Stimulated activated CD4-positive, alpha-beta T cell treated with anti-CD3 and anti-CD28 coated beads, TNF-alpha, amount 100 ng/mL, for 4 hours (primary cell): Measurements from ENCODE around the gene MRPL40.
"Not testable (repeated sequence)": the region's sequence is repeated elsewhere in the genome, so short reads cannot be mapped to it uniquely, and the experiment has no call there.

Experiments
- DNase-seq, 3 experiments: peaks; one replicate each; pipeline ENCODE4 v3.0.0-alpha.2; 2020; ENCODE audit warnings: low read depth in 3 of 3

MRPL40 gene

DNA sequence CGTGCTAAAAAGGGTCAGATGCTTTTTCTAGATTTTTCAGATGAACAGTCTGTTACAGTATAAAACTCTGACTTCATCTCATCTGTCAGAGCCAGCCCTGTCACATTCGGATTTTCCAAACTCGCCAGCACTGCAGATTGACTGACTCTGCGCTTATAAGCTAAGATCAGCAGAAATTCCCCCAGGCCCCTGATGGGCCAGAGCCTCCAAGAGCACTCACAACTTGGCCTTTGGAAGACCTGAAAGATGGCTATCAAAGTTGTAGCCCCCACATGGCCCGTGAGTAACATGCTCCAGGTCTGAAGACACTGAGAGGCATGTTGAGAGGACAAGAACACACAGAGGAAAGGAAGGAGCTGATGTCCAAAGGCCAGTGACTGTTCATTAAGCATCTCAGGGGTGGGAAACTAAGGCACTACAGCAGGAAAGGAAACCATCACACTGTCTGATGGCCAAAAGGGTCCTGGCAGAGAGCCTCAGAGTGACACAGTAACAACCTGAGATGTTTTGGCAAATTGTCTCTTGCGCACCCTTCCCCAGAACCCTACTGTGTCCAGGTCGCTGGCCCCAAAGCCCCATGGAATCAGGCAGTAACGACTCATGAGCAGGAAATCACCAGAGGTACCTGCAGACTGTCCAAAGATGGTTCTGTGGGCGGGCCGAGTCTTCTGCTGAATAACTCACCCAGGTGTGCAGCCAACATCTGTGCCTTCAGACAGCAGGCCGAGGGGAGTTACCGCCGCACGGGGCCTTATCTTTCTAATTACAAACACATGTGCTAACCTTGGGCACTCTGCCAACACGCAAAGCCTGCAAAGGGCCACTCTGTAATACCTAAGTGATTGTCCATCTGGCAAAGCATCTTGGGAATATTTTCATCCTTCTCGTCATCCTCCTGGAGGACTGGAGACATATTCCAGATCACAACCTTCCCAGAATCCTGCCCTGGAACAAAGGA, 24.4 kb upstream of the MRPL40 start:
- DNase-seq, result no peak

DNA sequence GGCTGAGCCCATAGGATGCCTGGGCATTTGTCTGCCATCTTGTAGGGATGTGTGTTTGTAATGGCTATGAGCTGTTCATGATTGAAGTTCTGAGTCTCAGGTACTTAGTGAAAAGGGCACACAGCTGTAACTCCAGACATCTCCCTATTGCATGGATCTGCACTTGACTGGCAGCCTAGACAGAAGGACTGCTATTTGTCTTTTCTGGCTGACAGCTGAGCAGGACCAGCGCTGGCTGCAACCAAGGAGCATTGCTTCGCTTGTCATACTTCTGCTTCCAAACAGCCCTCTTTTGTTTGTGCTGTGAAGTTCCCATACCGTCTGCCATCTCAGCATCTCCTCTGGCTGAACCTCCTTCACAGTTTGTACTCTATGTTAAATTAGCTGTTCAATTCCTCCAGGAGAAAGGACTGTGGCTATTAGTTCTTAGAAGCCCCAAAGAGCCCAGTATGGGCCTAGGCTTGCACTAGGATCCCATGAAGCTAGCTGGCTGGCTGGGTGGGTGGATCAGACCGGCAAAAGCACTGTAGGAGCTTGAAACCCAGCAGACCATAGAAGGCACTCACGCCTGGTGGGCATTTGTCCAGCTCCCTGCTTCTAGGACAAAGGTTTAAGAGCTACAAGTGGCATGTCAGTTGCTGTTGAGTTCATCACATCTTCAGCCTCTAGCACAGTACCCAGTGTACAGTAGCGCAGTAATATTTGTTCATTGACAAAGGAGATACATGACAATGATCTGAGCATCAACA, 21.2 kb upstream of the MRPL40 start:
- DNase-seq, result no peak

DNA sequence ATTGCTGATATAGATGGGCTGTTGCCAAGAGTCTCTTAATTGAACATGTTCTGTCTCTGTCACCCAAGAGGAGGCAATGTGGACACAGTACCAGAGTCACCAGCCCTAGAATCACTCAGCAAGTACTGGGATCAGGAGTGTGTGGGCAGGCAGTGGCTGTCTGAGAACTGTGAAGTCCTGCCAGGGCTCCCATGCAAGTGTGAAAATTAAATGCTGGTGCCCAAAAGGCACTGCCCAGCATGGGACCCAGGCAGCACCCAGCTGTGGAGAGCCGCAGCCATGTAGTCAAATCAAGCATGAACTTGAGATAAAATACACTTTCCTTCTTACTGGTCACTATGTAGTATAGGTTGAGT, 20.7 kb upstream of the MRPL40 start:
- no peak for DNase-seq

DNA sequence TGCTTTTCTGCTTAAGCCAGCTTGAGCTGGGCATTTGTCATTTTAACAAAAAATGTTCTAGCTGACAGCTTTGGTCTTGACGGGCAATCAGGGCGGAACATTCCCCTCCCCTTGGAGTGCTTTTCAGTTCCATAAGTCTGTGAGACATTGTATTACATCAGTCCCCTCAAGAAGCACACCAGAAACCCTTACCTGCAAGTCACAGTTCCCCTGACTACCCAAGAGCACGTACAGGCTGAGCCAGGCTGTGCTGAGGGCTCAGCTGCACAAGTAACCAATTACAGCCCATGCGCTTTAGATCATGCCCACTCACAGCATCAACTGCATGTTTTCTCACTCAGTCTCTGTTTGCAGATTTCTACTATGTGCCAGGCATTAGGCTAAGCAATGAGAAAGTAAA, 19.9 kb upstream of the MRPL40 start:
- DNase-seq, result no peak

DNA sequence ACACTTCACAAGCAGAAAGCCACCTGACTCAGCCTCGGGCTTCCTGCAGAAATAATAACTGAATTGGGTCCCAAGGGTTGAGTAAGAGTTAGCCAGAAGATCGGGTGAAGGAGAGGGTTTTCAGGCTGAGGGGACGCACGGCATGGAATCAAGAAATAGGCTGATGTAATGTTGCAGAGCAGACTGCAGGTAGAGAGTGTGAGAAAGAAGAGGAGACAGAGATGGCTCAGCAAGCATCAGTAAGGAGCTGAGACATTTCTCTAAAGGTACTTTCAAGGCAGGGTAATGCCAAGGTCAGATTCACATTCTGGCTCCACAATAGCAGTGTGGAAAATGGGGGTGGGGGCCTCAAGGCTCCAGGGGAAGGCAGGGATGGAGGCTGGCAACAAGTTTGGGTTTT, 19.4 kb upstream of the MRPL40 start:
- DNase-seq, result no peak

DNA sequence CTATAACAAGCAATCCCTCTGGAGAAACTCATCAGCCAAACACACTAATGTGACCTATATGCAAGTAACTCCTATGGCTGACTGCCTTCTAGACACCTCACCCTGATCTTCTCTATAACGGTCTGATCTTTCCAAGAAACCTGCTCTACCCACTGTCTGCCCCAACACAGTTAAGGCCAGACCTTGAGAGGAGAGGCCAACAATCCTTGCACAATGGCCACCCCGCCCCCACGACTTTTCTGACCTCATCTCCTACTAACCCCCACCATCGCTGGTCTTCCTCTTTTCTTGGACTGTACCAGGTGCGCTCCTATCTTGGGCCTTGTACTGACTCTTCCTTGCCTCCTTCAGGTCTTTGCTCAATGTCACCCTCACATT, 13.3 kb upstream of the MRPL40 start:
- DNase-seq, result no peak

DNA sequence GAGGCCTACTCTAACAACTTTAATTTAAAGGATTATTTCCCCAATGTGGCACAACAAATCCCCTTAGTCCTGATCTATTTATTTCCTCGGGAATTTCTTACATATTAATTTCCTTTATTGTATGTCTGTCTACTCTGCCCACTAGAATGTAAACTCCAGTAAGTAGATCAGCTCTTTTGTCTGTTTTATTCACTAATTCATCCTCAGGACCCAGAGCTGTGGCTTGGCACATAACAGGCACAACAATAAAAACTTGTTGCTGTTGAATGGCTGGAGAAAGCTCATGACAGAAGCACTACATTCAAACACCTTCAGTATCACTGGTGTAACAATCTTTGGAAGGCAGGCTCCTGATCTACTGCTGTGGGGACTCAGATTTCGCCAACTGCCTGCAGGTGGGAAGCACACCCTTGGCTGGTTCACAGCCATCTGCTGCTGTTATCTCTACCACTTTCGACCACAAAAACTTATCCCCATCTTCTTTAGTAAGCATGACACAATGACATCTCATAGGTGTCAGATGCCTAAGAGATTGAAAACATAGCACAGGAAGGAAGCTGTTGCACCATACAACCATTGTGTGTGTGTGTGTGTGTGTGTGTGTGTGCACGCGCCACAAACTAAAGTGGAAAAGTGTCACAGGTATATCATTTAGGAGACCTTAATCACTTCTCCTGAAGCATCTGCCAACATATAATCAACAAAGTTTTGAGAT, 12.7 kb upstream of the MRPL40 start:
- no peak for DNase-seq

DNA sequence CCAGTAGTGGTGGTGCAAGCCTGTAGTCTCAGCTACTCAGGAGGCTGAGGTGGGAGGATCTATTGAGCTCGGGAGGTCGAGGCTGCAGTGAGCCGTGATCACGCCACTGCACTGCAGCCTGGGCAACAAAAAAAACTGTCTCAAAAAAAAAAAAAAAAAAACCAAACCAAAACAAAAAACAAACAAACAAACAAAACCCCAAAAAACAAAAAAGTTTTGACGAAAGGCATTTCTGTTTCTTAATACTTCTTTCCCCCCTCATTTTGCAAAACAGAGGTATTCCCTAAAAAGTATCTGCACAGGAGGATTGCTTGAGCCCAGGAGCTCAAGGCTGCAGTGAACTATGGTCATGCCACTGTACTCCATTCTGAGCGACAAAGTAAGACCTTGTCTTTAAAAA, 12.0 kb upstream of the MRPL40 start:
- no peak for DNase-seq

DNA sequence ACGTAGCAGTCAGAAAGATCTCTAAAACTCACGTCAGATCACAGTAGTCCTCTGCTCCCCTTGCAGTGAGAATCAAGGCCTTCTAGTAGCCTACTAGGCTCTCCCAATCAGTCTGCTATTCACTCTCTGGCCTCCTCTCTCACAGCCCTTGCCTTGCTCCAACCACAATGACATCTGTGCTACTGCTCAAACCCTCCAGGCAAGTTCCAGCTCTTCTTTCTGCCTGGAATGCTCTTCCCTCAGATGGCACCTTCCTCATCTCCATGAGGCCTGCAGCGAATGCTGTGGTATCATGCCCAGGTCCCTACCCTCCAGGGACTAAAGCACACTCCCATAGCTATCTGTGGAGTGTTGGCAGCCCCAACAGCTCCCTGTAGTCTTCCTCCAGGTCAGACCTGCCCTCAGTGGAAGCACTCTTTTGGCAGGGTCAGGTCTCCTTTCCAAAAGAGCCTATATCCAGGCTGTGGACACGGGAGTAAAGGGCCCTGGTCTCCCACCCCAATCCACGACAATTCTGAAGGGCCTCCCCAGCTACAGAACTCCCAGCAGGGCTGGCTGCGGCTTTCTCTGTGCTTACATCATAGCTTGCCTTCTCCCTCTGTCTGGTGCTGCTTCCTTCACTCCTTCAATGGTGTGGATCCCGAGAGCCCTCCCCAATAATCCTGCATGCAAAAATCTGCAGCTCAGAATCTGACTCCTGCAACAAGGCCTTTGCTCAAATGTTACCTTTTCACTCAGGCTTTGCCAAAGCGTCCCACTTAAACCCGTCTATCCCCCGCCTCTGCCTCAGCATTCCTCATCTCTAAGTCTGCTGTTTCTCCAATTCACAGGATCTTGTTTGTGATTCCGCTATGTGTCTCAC, 9.7 kb upstream of the MRPL40 start:
- no peak for DNase-seq

DNA sequence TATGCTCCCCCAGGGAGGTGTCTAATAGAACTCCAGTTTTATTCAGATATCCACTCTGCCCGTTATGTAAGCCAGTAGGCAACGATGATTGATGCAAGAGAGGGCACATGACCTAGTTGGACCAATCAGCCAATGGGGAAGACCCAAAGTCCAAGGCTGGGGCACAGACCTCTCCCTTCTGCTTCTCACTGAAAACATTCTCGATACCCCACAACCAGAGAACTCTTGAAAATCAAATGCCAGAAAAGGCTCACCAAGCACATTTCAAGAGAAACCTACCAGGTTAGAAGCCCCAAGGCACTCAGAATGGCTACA, 8.2 kb upstream of the MRPL40 start:
- DNase-seq, result no peak

DNA sequence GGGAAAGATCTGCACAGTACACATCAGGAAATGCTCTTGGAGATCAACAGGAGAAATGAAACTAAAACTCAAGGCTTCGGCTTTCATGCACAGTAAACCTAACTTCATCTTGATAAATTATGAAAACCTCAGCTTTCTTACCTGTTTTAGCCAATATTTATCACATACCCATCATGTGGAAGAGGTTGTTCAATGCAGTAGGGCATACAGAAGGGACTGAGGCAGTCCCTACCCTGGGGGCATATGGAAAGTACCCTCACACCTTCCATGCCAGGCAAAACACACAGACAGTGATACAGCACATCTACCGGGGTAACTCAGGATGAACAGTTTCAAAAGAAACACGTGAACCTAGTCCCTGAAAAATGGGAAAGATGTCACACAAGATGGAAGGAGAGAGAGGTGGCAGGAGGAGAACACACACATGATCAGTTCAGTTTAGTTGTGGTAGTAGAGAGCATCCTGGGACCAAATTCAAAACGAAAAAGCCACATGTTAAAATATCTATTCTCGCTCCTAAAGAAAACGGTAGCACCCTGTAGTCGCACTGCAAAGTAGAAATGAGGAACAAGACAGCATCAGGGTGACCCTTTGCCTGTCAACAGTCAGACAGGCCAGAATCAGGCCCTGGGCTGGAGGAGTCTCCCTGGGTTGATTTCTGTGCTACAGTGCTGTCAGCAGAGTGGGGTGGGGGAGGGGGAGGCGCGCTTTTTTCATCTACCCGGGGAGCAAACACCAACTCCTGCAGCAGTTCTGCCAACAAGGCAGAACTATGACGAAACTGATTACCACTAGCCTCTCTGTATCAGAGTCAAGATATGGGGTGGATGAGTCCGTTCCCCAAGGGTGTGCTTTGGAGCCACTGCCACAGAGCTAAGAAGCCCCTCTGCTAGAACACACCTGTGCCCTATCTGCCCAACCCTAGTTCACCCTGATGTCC, 2.1 kb upstream of the MRPL40 start:
- peak in 1 of 3 experiments; percentile 6 for DNase-seq

DNA sequence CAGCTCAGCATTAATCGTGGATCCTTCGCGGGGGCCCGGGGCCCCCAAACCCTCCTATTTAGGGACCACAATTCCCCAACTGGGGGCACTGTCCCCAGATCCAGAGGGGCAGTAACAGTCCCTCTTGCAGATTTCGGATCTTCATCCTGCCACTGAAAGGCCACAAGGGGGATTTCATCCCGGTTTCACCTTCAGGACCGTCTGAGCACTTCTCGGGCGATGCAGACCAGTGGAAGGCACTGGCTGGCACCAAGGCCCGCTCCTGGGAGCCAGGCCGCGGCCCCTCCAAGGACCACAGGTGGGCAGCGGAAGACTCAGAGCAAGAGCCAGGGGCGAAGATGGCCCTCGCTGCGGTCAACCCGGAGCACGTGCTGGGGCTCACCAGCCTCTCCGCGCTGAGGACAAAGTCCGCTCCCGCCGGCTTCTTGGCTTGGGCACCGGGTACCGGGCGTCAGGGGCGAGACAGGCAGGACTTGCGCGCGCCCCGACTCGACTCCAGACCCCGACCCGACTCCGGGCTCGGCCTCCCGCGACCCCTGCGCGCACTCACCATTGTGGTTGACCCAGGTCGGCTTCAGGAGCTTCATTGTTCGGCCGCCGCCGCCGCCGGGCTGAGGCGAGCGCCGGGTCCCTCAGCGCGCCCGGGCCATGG, 1.3 kb upstream of the MRPL40 start:
- no peak for DNase-seq

DNA sequence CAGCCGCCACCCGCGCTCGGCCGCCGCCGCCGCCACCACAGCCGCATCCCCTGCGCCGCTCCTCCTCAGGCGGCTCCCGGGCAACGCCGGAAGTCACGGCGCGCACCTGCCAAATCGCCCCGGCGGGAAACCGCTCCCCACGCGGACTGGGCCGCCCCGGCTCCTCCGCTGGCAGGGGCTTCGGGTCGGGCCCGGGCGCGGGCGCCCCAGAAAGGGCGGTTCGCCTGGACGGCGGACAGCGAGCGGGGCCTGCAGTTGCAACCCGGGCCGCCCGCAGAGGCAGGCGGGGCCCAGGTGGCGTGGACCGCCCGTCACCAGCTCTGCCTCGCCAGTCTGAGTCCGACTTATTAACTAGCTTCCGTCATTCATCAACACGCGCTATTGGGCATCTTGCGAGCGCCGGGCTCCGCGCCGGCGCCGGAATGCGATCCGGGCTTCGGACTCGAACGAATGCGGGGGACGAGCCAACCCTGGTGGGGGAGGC, 654 bp upstream of the MRPL40 start, which contains the start of gene HIRA:
TSS of gene HIRA (minus strand) at position 85 of the 484 bp plus-strand sequence. CDS start 257 bp downstream, outside the sequence.
- peak; percentile 78 to 84 (median 79) for DNase-seq

DNA sequence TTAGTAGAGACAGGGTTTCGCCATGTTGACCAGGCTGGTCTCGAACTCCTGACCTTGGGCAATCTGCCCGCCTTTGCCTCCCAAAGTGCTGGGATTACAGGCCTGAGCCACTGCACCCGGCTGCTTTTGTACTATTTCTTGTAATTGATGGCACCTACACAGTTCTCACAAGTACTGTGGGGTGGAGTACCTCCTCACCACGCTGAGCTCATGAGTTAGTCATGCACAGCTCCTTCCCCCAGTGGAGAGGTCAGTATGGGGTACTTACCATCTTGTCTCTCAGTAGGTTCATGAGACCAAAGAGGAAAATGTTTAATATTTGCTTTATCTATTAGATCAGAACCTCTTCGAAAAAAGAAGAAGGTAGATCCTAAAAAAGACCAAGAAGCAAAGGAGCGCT, 2.1 kb downstream of the MRPL40 start:
- DNase-seq, result no peak

DNA sequence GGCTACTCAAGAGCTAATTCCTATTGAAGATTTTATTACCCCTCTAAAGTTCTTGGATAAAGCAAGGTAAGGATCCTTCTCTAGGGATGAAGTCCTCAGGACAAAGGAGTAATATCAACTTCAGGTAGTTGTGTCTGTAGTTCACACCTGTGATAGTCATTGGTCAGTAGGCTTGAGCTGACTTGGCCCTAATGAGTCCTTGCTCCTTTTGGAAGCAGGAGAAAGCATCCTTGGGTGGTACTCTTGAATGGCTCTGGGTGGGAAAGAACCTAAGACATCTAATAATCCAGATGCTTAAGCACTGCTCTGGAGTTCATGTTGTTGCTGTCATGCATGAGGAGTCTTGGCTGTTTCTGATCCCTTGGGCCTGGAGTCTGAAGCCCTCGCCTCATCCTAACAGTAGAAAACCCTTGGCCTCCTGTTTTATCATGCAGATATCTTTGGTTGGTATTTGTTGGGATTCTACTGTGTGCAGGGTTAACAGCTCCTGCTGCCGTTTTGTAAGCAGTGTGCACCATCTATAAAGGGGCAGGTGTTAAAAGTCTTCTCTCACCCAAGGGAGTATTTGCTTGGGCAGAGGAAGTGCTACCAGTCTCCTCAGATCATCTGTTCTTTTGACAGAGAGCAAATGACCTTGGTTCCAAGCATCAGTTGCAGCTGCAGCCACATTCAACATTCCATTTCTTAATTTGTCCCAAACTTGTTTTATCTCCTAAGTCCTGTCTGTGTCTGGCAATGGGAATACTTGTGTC, 2.7 kb downstream of the MRPL40 start:
- no peak for DNase-seq

DNA sequence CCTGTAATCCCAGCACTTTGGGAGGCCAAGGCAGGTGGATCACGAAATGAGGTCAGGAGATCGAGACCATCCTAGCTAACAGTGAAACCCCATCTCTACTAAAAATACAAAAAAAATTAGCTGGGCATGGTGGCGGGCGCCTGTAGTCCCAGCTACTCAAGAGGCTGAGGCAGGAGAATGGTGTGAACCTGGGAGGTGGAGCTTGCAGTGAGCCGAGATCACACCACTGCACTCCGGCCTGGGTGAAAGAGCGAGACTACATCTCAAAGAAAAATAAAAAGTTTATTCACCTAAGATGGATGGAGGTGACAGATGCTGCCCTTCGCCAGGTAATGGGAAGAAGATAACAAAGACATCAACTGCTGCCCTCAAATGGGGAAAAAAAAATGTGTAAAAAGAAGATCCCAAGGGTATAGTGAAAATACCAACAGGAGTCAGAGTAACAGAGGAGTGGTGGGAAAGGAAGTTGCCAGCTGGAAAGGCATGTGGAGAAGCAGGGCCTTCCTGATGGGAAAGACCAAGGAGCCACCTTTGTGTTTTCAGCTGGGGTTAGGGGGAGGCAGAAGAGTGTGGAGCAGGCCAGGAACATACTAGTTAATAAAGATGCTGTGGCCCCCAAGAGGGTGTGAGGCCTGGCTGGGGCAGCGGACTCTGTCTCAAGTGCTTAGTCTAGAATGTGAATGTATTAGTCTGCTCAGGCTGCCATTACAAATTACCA, 4.3 kb downstream of the MRPL40 start:
- not testable (repeated sequence) for DNase-seq

DNA sequence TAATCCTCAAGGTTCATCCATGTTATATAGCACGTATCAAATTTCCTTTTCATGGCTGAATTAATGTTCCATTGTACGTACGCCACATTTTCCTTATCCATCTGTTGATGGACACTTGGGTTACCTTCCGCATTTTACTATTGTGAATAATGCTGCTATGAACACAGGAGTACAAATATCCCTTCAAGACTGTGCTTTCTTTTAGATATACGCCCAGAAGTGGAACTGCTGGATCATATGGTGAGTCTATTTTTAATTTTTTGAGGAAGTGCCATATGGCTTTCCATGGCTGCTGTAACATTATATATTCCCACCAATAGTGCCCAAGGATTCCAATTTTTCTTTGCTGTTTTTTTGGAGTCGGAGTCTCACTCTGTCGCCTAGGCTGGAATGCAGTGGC, 6.0 kb downstream of the MRPL40 start:
- DNase-seq, result no peak
